ENCODE data around the gene RAD51AP2. TPM values are rescaled to one million over a fixed set of nuclear protein-coding genes. Genes with fewer than 3 reads are reported as not detected.

The RAD51AP2 gene
- polyA plus RNA-seq, 1 of the 3 experiments (the other 2 are of a cell fraction) = not detected

GRCh38 chr2:17539611-17540092 lies 21.4 kb upstream of the RAD51AP2 start:
- 39% methylated on average over 12 of the region's 13 CpGs for WGBS (ENCODE audit: low lambda C conversion rate)
- H3K27ac ChIP-seq (ENCODE audit: low read depth in 2 of 2, low read length in 1 of 2) = peak overlapping the region in 1 of 2 experiments; percentile 68; a peak in 2 of 4 replicates
- H3K9ac ChIP-seq = no peak overlapping the region

GRCh38 chr2:17538844-17539554 lies 20.8 kb upstream of the RAD51AP2 start:
- H3K4me3 ChIP-seq (ENCODE audit: low read depth in 2 of 2, low read length in 1 of 2) = peak overlapping the region; percentile 62 to 74
- ChIA-PET CTCF (interaction anchor here (0.7 to 3.1 kb wide), 9 partner anchors 7 to 930 kb away, joined by 3 to 16 read pairs (median 4); no protein-coding TSS in a partner anchor), POLR2A (interaction anchor here (1.0 kb wide), 1 partner anchor 764 kb away, joined by 4 read pairs; no protein-coding TSS in a partner anchor)
- peak overlapping the region; percentile 33; the same call in 1 of the 2 replicates for H3K9ac ChIP-seq
- no peaks in the 10 kb centered on the region for H3K36me3 ChIP-seq (replicated peaks in 1 of 2; ENCODE audit: control insufficient read depth in 1 of 2, insufficient read depth in 2 of 2, low read length in 1 of 2)
- peak overlapping the region; percentile 92 for H3K4me2 ChIP-seq
- WGBS (ENCODE audit: low lambda C conversion rate) = 9% methylated on average over 22 of the region's 52 CpGs
- H4K20me1 ChIP-seq (ENCODE audit: insufficient read depth) = no peaks in the 10 kb centered on the region
- H3K79me2 ChIP-seq (ENCODE audit: insufficient read depth) = no peaks in the 10 kb centered on the region
- H3K27me3 ChIP-seq (ENCODE audit: insufficient read depth) = peaks cover 19% of the 10 kb centered on the region; the same call in 1 of the 2 replicates
- peaks cover 0 to 25% of the 10 kb centered on the region in 2 experiments; a peak in 2 of 4 replicates for H3K4me1 ChIP-seq (ENCODE audit: control insufficient read depth in 1 of 2, insufficient read depth in 2 of 2, low read depth in 1 of 2, low read length in 1 of 2)
- DNase-seq = peak; percentile 87
- peak overlapping the region; percentile 22 to 47; a peak in 3 of 4 replicates for H3K27ac ChIP-seq (ENCODE audit: low read depth in 2 of 2, low read length in 1 of 2)
- no peaks in the 10 kb centered on the region for H3K9me3 ChIP-seq
- H3K9me2 ChIP-seq = no peaks in the 10 kb centered on the region
- peaks cover 7% of the 10 kb centered on the region for H3F3A ChIP-seq (replicated peaks; ENCODE audit: insufficient read depth)
- peak overlapping the region; percentile 75 for H2AFZ ChIP-seq (ENCODE audit: low read depth)
- no peak for TF ChIP-seq ZBTB33 (IDR thresholded peaks at IDR 0.05; ENCODE audit: borderline replicate concordance, low read depth)
- TF ChIP-seq CTCF (IDR thresholded peaks at IDR 0.05) = no peak
- no peak for TF ChIP-seq RXRA (IDR thresholded peaks at IDR 0.05; ENCODE audit: borderline replicate concordance, low read depth)
- no peak for TF ChIP-seq NFIC (IDR thresholded peaks at IDR 0.05; ENCODE audit: borderline replicate concordance)
- TF ChIP-seq SMC3 (IDR thresholded peaks at IDR 0.05; ENCODE audit: low read depth, low read length) = no peak
- TF ChIP-seq CHD2 (IDR thresholded peaks at IDR 0.05; ENCODE audit: low read length, partially characterized antibody) = peak; percentile 54
- TF ChIP-seq IRF3 (IDR thresholded peaks at IDR 0.05; ENCODE audit: low read depth, low read length) = no peak

More at GRCh38 chr2:17539611-17540092, 21.4 kb upstream of the RAD51AP2 start:
- Histone ChIP-seq H3K79me2 (ENCODE audit: insufficient read depth) (no peaks in the 10 kb centered on the region), H3K4me3 (ENCODE audit: low read depth in 2 of 2, low read length in 1 of 2) (peak overlapping the region; percentile 62 to 74), H3K4me2 (peak overlapping the region; percentile 92), H3K27me3 (ENCODE audit: insufficient read depth) (peaks cover 19% of the 10 kb centered on the region; the same call in 1 of the 2 replicates), H3K4me1 (ENCODE audit: control insufficient read depth in 1 of 2, insufficient read depth in 2 of 2, low read depth in 1 of 2, low read length in 1 of 2) (peaks cover 0 to 25% of the 10 kb centered on the region in 2 experiments; a peak in 2 of 4 replicates), H3K36me3 (replicated peaks in 1 of 2; ENCODE audit: control insufficient read depth in 1 of 2, insufficient read depth in 2 of 2, low read length in 1 of 2) (no peaks in the 10 kb centered on the region), H3K9me3 (no peaks in the 10 kb centered on the region), H2AFZ (ENCODE audit: low read depth) (peak overlapping the region; percentile 89), H4K20me1 (ENCODE audit: insufficient read depth) (no peaks in the 10 kb centered on the region), H3K9me2 (no peaks in the 10 kb centered on the region), H3F3A (replicated peaks; ENCODE audit: insufficient read depth) (peaks cover 7% of the 10 kb centered on the region)
- ChIA-PET POLR2A (interaction anchor here (1.0 to 1.1 kb wide), 2 partner anchors 33 to 764 kb away, joined by 3 to 4 read pairs; no protein-coding TSS in a partner anchor), CTCF (interaction anchor here (0.9 to 3.1 kb wide), 5 partner anchors 8 to 765 kb away, joined by 3 to 16 read pairs (median 4); no protein-coding TSS in a partner anchor)
- no peak for TF ChIP-seq GATA2 (CRISPR knock-in tag; IDR thresholded peaks at IDR 0.05)
- TF ChIP-seq SMC3 (IDR thresholded peaks at IDR 0.05; ENCODE audit: low read depth, low read length) = no peak
- TF ChIP-seq FOXM1 (IDR thresholded peaks at IDR 0.05; ENCODE audit: low read depth) = no peak
- TF ChIP-seq MXI1 (IDR thresholded peaks at IDR 0.05; ENCODE audit: low read depth, low read length) = no peak
- TF ChIP-seq GABPA (IDR thresholded peaks at IDR 0.05; ENCODE audit: low read depth) = no peak
- TF ChIP-seq TAF1 (IDR thresholded peaks at IDR 0.05; ENCODE audit: borderline replicate concordance, low read depth, low read length) = no peak
- no peak for TF ChIP-seq REST (IDR thresholded peaks at IDR 0.05; ENCODE audit: low read depth, low read length)
- peak; percentile 45 for DNase-seq
